Liver (tissue), 9 donors: ENCODE results near the gene P2RY4. TPM values are rescaled to one million over a fixed set of nuclear protein-coding genes. Genes with fewer than 3 reads are reported as not detected.
"Not testable (repeated sequence)": the region's sequence is repeated elsewhere in the genome, so short reads cannot be mapped to it uniquely, and the experiment has no call there.

Source experiments
- DNase-seq: peaks from one replicate; pipeline ENCODE4 v3.0.0-alpha.2; 2017; ENCODE audit warnings: low spot score
- H3K27ac ChIP-seq, 2 donors: one replicate each; pipeline ENCODE4 v1.7.0; 2013; ENCODE audit warnings: inconsistent platforms in 2 of 2, low read length in 2 of 2, control low read depth in 1 of 2, low read depth in 1 of 2, mild to moderate bottlenecking in 1 of 2
- H3K27me3 ChIP-seq, 4 donors: one replicate each; pipeline versions ENCODE4 v1.6.1 to v1.7.0; 2013; ENCODE audit warnings: low read length in 3 of 4, inconsistent platforms in 1 of 4, mild to moderate bottlenecking in 1 of 4, moderate library complexity in 1 of 4; ENCODE audit not compliant: control insufficient read depth in 4 of 4, insufficient read depth in 4 of 4
- H3K36me3 ChIP-seq, 4 donors: one replicate each; pipeline versions ENCODE4 v1.6.1 to v1.7.0; 2013; ENCODE audit warnings: low read length in 3 of 4, mild to moderate bottlenecking in 3 of 4, low read depth in 1 of 4, moderate library complexity in 1 of 4; ENCODE audit not compliant: control insufficient read depth in 4 of 4, insufficient read depth in 3 of 4
- H3K4me1 ChIP-seq, 4 donors: one replicate each; pipeline versions ENCODE4 v1.6.1 to v1.7.0; 2013; ENCODE audit warnings: low read length in 3 of 4, mild to moderate bottlenecking in 3 of 4, moderate library complexity in 1 of 4; ENCODE audit not compliant: control insufficient read depth in 4 of 4, insufficient read depth in 4 of 4
- H3K4me3 ChIP-seq, 3 donors: one replicate each; pipeline versions ENCODE4 v1.6.1 to v1.7.0; 2013; ENCODE audit warnings: low read length in 3 of 3, control low read depth in 1 of 3, low read depth in 1 of 3, mild to moderate bottlenecking in 1 of 3
- H3K9ac ChIP-seq, 2 donors: one replicate each; pipeline ENCODE4 v1.7.0; 2013; ENCODE audit warnings: low read length in 2 of 2, mild to moderate bottlenecking in 2 of 2, moderate library complexity in 2 of 2, control low read depth in 1 of 2, low read depth in 1 of 2
- H3K9me3 ChIP-seq, 4 donors: one replicate each; pipeline versions ENCODE4 v1.6.1 to v1.7.0; 2013; ENCODE audit warnings: low read length in 3 of 4; ENCODE audit not compliant: control insufficient read depth in 4 of 4
- CTCF ChIP-seq: fragments of 150-350 bp; IDR thresholded peaks from 2 replicates; pipeline ENCODE4 v1.5.1; 2017; ENCODE audit warnings: improper control_type of control experiment, low read depth, low read length; ENCODE audit not compliant: missing input control
- FOXA1 ChIP-seq: IDR thresholded peaks from 2 replicates; pipeline ENCODE4 v1.6.1; 2016; ENCODE audit warnings: antibody characterized with exemption
- FOXA2 ChIP-seq: IDR thresholded peaks from 2 replicates; pipeline ENCODE4 v1.6.1; 2016; ENCODE audit warnings: antibody characterized with exemption
- HNF4A ChIP-seq, 2 donors: conservative IDR thresholded peaks; 2 replicates each; pipeline ENCODE4 v1.6.1; 2016; ENCODE audit warnings: antibody characterized with exemption in 2 of 2, mild to moderate bottlenecking in 2 of 2
- HNF4G ChIP-seq: IDR thresholded peaks from 2 replicates; pipeline ENCODE4 v1.6.1; 2016; ENCODE audit warnings: antibody characterized with exemption
- JUND ChIP-seq, 2 donors: IDR thresholded peaks; 2 replicates each; pipeline ENCODE4 v1.6.1; 2016; ENCODE audit warnings: antibody characterized with exemption in 2 of 2
- RAD21 ChIP-seq, 2 donors: IDR thresholded peaks; 2 replicates each; pipeline ENCODE4 v1.6.1; 2016; ENCODE audit warnings: antibody characterized with exemption in 2 of 2, mild to moderate bottlenecking in 2 of 2
- YY1 ChIP-seq: IDR thresholded peaks from 2 replicates; pipeline ENCODE4 v1.6.1; 2016; ENCODE audit warnings: antibody characterized with exemption, mild to moderate bottlenecking
- WGBS: extraction: QIAGEN DNeasy Blood & Tissue Kit; methylation state at CpG from one replicate; pipeline ENCODE4 v1.1.7; 2013; 5-methylcytosine and 5-hydroxymethylcytosine counted together
- polyA plus RNA-seq, 2 donors: library from polyadenylated mRNA; stranded (reverse) in 1 of 2; unstranded in 1 of 2; fragments of 200-250 nt in 1 of 2; fragments of >200 nt in 1 of 2; fragmentation: Nextera tagmentation in 1 of 2; extraction: Ambion mirVana in 1 of 2; gene quantifications; one replicate each; pipeline versions ENCODE4 v1.2.1 to v1.2.3, GENCODE V29; 2013 to 2015
- total RNA-seq, 2 donors: library from RNA; depleted of rRNA; stranded (reverse); fragments of >200 nt; gene quantifications; one replicate each; pipeline ENCODE4 v1.2.3, GENCODE V29; 2014
- donor health status: healthy.
- donor health status: healthy.
- donor health status: healthy.
- donor health status: healthy.
- donor health status: healthy.

The P2RY4 gene
- total and polyA plus RNA-seq, 4 donors = 0.08 to 0.28 TPM; not detected in 2

- no peak for TF ChIP-seq CTCF
These were observed 33.3 kb downstream of the P2RY4 start (continued) for GRCh38 chrX:70226687-70227086.

- peaks cover 0 to 2% (median 0%) of the 10 kb centered on the region in 4 donors for H3K27me3 ChIP-seq
- H3K36me3 ChIP-seq = no peaks in the 10 kb centered on the region
- no peak for DNase-seq
- TF ChIP-seq HNF4A (conservative IDR thresholded peaks at IDR 0.05) (peak; percentile 15 to 20), FOXA2 (no peak), YY1 (no peak), FOXA1 (no peak), HNF4G (no peak), CTCF (no peak), RAD21 (IDR thresholded peaks at IDR 0.05) (no peak)
- H3K27ac ChIP-seq = no peak overlapping the region
- H3K4me1 ChIP-seq = no peaks in the 10 kb centered on the region
- H3K4me3 ChIP-seq = no peak overlapping the region
- H3K9ac ChIP-seq = no peak overlapping the region
- H3K9me3 ChIP-seq = no peaks in the 10 kb centered on the region
These were observed 34.0 kb downstream of the P2RY4 start for GRCh38 chrX:70226048-70226447.

GRCh38 chrX:70219938-70220764, 39.9 kb downstream of the P2RY4 start:
- no peaks in the 10 kb centered on the region for H3K4me1 ChIP-seq
- TF ChIP-seq JUND (IDR thresholded peaks at IDR 0.05) (no peak), HNF4G (no peak)
- peaks cover 0 to 3% (median 0%) of the 10 kb centered on the region in 4 donors for H3K27me3 ChIP-seq
- no peak for DNase-seq
- H3K9ac ChIP-seq = no peak overlapping the region
- 77% methylated on average over 5 of the region's 5 CpGs for WGBS
- no peak overlapping the region for H3K4me3 ChIP-seq
- no peaks in the 10 kb centered on the region for H3K36me3 ChIP-seq
- no peaks in the 10 kb centered on the region for H3K9me3 ChIP-seq
- H3K27ac ChIP-seq = no peak overlapping the region

- not testable (repeated sequence) for H3K36me3 ChIP-seq, H3K4me3 ChIP-seq, H3K9me3 ChIP-seq, DNase-seq, H3K4me1 ChIP-seq, H3K9ac ChIP-seq, H3K27me3 ChIP-seq, H3K27ac ChIP-seq
- WGBS = 61% methylated on average over 6 of the region's 6 CpGs
These were observed 50.4 kb downstream of the P2RY4 start for GRCh38 chrX:70209570-70209969.
